IMR-90 (cell line): Measurements from ENCODE around the gene GABBR2. TPM values are rescaled to one million over a fixed set of nuclear protein-coding genes. Genes with fewer than 3 reads are reported as not detected.

Experiments used
- ATAC-seq: fragments of 200-7000 bp; cut with Tn5 transposase; 2 replicates; pipeline ENCODE4 v1.9.1; 2020; ENCODE audit warnings: low read depth, mild to moderate bottlenecking, moderate library complexity
- BruUV-seq: library from RNA; stranded (reverse); fragments of 400-500 nt; replicated peaks from 2 replicates; lab custom pipeline; 2021; lab: Mats Ljungman, UMichigan
- CTCF ChIA-PET: fragments of 300-600 bp; formaldehyde crosslinking; extraction: SDS; loops from one replicate; lab custom pipeline; 2021; ENCODE audit warnings: antibody characterized with exemption; lab: Yijun Ruan, JAX
- POLR2A ChIA-PET: fragments of 300-600 bp; sonication (Branson Sonifier 250); formaldehyde crosslinking; loops from one replicate; lab custom pipeline; 2022; ENCODE audit warnings: antibody characterized with exemption; ENCODE audit not compliant: unreplicated experiment; lab: Charles Lee
- DNase-seq: peaks from one replicate; pipeline ENCODE4 v3.0.0; 2013
- H2AFZ ChIP-seq: replicated peaks from 2 replicates; pipeline ENCODE3; 2013; ENCODE audit warnings: low read length, mild to moderate bottlenecking; ENCODE audit not compliant: poor library complexity
- H2AK5ac ChIP-seq: 2 replicates; pipeline ENCODE4 v1.6.1; 2013; ENCODE audit warnings: low read depth, low read length, inconsistent platforms
- H2AK9ac ChIP-seq: replicated peaks from 2 replicates; pipeline ENCODE3; 2013; ENCODE audit warnings: mild to moderate bottlenecking, low read depth, low read length, moderate library complexity; ENCODE audit not compliant: poor library complexity
- H2BK120ac ChIP-seq: 2 replicates; pipeline ENCODE4 v1.6.1; 2013; ENCODE audit warnings: low read depth, low read length, inconsistent platforms
- H2BK15ac ChIP-seq: 3 replicates; pipeline ENCODE4 v1.6.1; 2013; ENCODE audit warnings: low read depth, low read length, inconsistent platforms
- H2BK20ac ChIP-seq: 2 replicates; pipeline ENCODE4 v1.6.1; 2013; ENCODE audit warnings: low read depth, mild to moderate bottlenecking, inconsistent platforms, low read length, moderate library complexity
- H2BK5ac ChIP-seq: 2 replicates; pipeline ENCODE4 v1.6.1; 2013; ENCODE audit warnings: mild to moderate bottlenecking, low read depth, low read length, inconsistent platforms; ENCODE audit not compliant: poor library complexity, severe bottlenecking
- H3K14ac ChIP-seq: replicated peaks from 2 replicates; pipeline ENCODE4 v1.6.1; 2013; ENCODE audit warnings: low read depth, low read length, inconsistent platforms
- H3K18ac ChIP-seq: 2 replicates; pipeline ENCODE4 v1.6.1; 2013; ENCODE audit warnings: low read depth, low read length, control low read depth
- H3K23ac ChIP-seq: 2 replicates; pipeline ENCODE4 v1.6.1; 2013; ENCODE audit warnings: low read depth, low read length, inconsistent platforms
- H3K27ac ChIP-seq: 2 replicates; pipeline ENCODE4 v1.5.1; 2013; ENCODE audit warnings: mild to moderate bottlenecking, control low read depth, low read length; ENCODE audit not compliant: insufficient read depth
- H3K27me3 ChIP-seq: 2 replicates; pipeline ENCODE4 v1.6.1; 2013; ENCODE audit warnings: low read length; ENCODE audit not compliant: control insufficient read depth, insufficient read depth
- H3K36me3 ChIP-seq: 2 replicates; pipeline ENCODE4 v1.6.1; 2013; ENCODE audit warnings: low read length, mixed read lengths; ENCODE audit not compliant: control insufficient read depth, insufficient read depth
- H3K4ac ChIP-seq: 2 replicates; pipeline ENCODE4 v1.6.1; 2013; ENCODE audit warnings: low read depth, low read length, inconsistent platforms
- H3K4me1 ChIP-seq: 2 replicates; pipeline ENCODE4 v1.6.1; 2013; ENCODE audit warnings: low read length, mixed read lengths; ENCODE audit not compliant: control insufficient read depth, insufficient read depth
- H3K4me2 ChIP-seq: 2 replicates; pipeline ENCODE4 v1.6.1; 2013; ENCODE audit warnings: low read depth, mild to moderate bottlenecking, control low read depth, low read length, moderate library complexity
- H3K4me3 ChIP-seq: 2 replicates; pipeline ENCODE4 v1.5.1; 2013; ENCODE audit warnings: low read depth, mild to moderate bottlenecking, control low read depth, low read length, moderate library complexity; ENCODE audit not compliant: insufficient read depth
- H3K56ac ChIP-seq: 2 replicates; pipeline ENCODE4 v1.6.1; 2013; ENCODE audit warnings: low read length, inconsistent platforms; ENCODE audit not compliant: insufficient read depth; ENCODE audit errors: extremely low read depth
- H3K79me1 ChIP-seq, 2 experiments: 2 replicates each; pipeline ENCODE4 v1.6.1; 2013; ENCODE audit warnings: low read length in 2 of 2, inconsistent platforms in 1 of 2, low read depth in 1 of 2
- H3K9ac ChIP-seq: 2 replicates; pipeline ENCODE4 v1.6.1; 2013; ENCODE audit warnings: low read depth, low read length, control low read depth
- H3K9me1 ChIP-seq: 2 replicates; pipeline ENCODE4 v1.6.1; 2013; ENCODE audit warnings: low read length, inconsistent platforms; ENCODE audit not compliant: insufficient read depth
- H3K9me3 ChIP-seq: 2 replicates; pipeline ENCODE4 v1.6.1; 2013; ENCODE audit warnings: low read length; ENCODE audit not compliant: control insufficient read depth, insufficient read depth
- H4K20me1 ChIP-seq: 2 replicates; pipeline ENCODE4 v1.6.1; 2013; ENCODE audit warnings: low read length, inconsistent platforms; ENCODE audit not compliant: insufficient read depth
- H4K5ac ChIP-seq: 2 replicates; pipeline ENCODE4 v1.6.1; 2013; ENCODE audit warnings: mild to moderate bottlenecking, low read depth, low read length, control low read depth
- H4K8ac ChIP-seq, 2 experiments: 2 replicates each; pipeline ENCODE4 v1.6.1; 2013; ENCODE audit warnings: low read depth in 2 of 2, low read length in 2 of 2, control low read depth in 1 of 2, inconsistent platforms in 1 of 2
- H4K91ac ChIP-seq: 2 replicates; pipeline ENCODE4 v1.6.1; 2013; ENCODE audit warnings: low read depth, low read length, inconsistent platforms; ENCODE audit not compliant: insufficient read depth
- BHLHE40 ChIP-seq: fragments of 150-350 bp; IDR thresholded peaks from 2 replicates; pipeline ENCODE4 v1.6.1; 2016; ENCODE audit warnings: mild to moderate bottlenecking, low read depth, low read length
- CEBPB ChIP-seq: IDR thresholded peaks from 2 replicates; pipeline ENCODE4 v1.6.1; 2012; ENCODE audit warnings: low read depth, low read length, improper control_type of control experiment
- CHD1 ChIP-seq: IDR thresholded peaks from 2 replicates; pipeline ENCODE4 v1.6.1; 2012; ENCODE audit warnings: low read depth, low read length, improper control_type of control experiment
- CTCF ChIP-seq: conservative IDR thresholded peaks from 2 replicates; pipeline ENCODE4 v1.5.1; 2012; ENCODE audit warnings: mild to moderate bottlenecking, low read depth, low read length, improper control_type of control experiment
- ELK1 ChIP-seq: fragments of 150-350 bp; IDR thresholded peaks from 2 replicates; pipeline ENCODE4 v1.6.1; 2016; ENCODE audit warnings: low read depth, mild to moderate bottlenecking, low read length, moderate library complexity, borderline replicate concordance
- FOS ChIP-seq: fragments of 150-350 bp; IDR thresholded peaks from 2 replicates; pipeline ENCODE4 v1.6.1; 2016; ENCODE audit warnings: low read depth, low read length
- MAFK ChIP-seq: IDR thresholded peaks from 2 replicates; pipeline ENCODE4 v1.6.1; 2012; ENCODE audit warnings: low read depth, low read length, improper control_type of control experiment
- MAZ ChIP-seq: IDR thresholded peaks from 2 replicates; pipeline ENCODE4 v1.6.1; 2012; ENCODE audit warnings: low read depth, mild to moderate bottlenecking, low read length, improper control_type of control experiment, moderate library complexity, borderline replicate concordance
- MXI1 ChIP-seq: IDR thresholded peaks from 2 replicates; pipeline ENCODE4 v1.6.1; 2012; ENCODE audit warnings: low read depth, mild to moderate bottlenecking, low read length, moderate library complexity, borderline replicate concordance
- NFE2L2 ChIP-seq: fragments of 150-350 bp; IDR thresholded peaks from 2 replicates; pipeline ENCODE4 v1.6.1; 2016; ENCODE audit warnings: low read depth, mild to moderate bottlenecking, low read length
- POLR2A ChIP-seq: IDR thresholded peaks from 2 replicates; pipeline ENCODE4 v1.6.1; 2012; ENCODE audit warnings: mild to moderate bottlenecking, low read depth, low read length
- RAD21 ChIP-seq: IDR thresholded peaks from 2 replicates; pipeline ENCODE4 v1.6.1; 2012; ENCODE audit warnings: low read length, improper control_type of control experiment
- RCOR1 ChIP-seq: IDR thresholded peaks from 2 replicates; pipeline ENCODE4 v1.6.1; 2012; ENCODE audit warnings: mild to moderate bottlenecking, low read length, improper control_type of control experiment; ENCODE audit not compliant: insufficient replicate concordance
- RFX5 ChIP-seq: IDR thresholded peaks from 2 replicates; pipeline ENCODE4 v1.8.0; 2012; ENCODE audit warnings: low read depth, mild to moderate bottlenecking, low read length, moderate library complexity
- SMC3 ChIP-seq: fragments of 150-350 bp; IDR thresholded peaks from 2 replicates; pipeline ENCODE4 v1.6.1; 2016; ENCODE audit warnings: low read depth, mild to moderate bottlenecking, antibody characterized with exemption, low read length, moderate library complexity
- USF2 ChIP-seq: fragments of 150-350 bp; IDR thresholded peaks from 2 replicates; pipeline ENCODE4 v1.6.1; 2017; ENCODE audit warnings: mild to moderate bottlenecking, antibody characterized with exemption, low read length, low read depth
- WGBS, 2 experiments: methylation state at CpG; one replicate each; pipeline versions ENCODE4 v1.1.5 to v1.1.7; 2013; ENCODE audit warnings: missing lambda C conversion rate in 2 of 2; ENCODE audit not compliant: insufficient read length in 1 of 2; ENCODE audit errors: extremely low coverage in 2 of 2; 5-methylcytosine and 5-hydroxymethylcytosine counted together
- dilution Hi-C: fragments of 300-500 bp; cut with HindIII; formaldehyde crosslinking; loops from one replicate; pipeline ENCODE4 v1.14.3; 2018; ENCODE audit warnings: low sequenced_read_pairs; ENCODE audit not compliant: unreplicated experiment
- in situ Hi-C: fragments of 300-500 bp; cut with MboI; formaldehyde crosslinking; loops from 3 replicates; pipeline ENCODE4 v1.14.3; 2019; ENCODE audit warnings: low sequenced_read_pairs, inconsistent platforms, mixed read lengths
- intact Hi-C: fragments of 100-400 bp; cut with micrococcal nuclease; formaldehyde crosslinking; loops from 2 replicates; pipeline ENCODE4 v1.10.0; 2022
- polyA plus RNA-seq, 3 experiments: library from polyadenylated mRNA; depleted of rRNA; stranded (reverse); fragments of >200 nt; gene quantifications; 2 replicates each; pipeline ENCODE4 v1.2.3, GENCODE V29; 2012; ENCODE audit warnings: low replicate concordance in 1 of 3
- total RNA-seq: library from RNA; depleted of rRNA; stranded (reverse); fragments of >200 nt; gene quantifications from 2 replicates; pipeline ENCODE4 v1.2.3, GENCODE V29; 2012

The GABBR2 gene
- total and polyA plus RNA-seq, 2 of the 4 experiments (the other 2 are of a cell fraction): 14.2 to 20.3 TPM

GRCh38 chr9:98554752-98555151, 154.0 kb downstream of the GABBR2 start:
- H3K9me3 ChIP-seq: no peaks in the 10 kb centered on the region
- peak overlapping the region; percentile 66 for H2AK5ac ChIP-seq
- H2BK20ac ChIP-seq: peak overlapping the region; percentile 22
- no peak overlapping the region for H3K27ac ChIP-seq
- H3K4me1 ChIP-seq: peaks cover 24% of the 10 kb centered on the region
- H2AFZ ChIP-seq: no peak overlapping the region
- 0 out of 2 replicates have a peak overlapping the region, but pooled peaks have one; percentile 24 for H4K91ac ChIP-seq
- WGBS, 2 experiments: no CpG with 5 or more reads among the region's 5 CpGs
- H2BK15ac ChIP-seq: peak overlapping the region; percentile 15; the same call in 1 of the 3 replicates
- ATAC-seq (no peak), DNase-seq (no peak)
- no peak overlapping the region for H4K8ac ChIP-seq
- BruUV-seq: no TSS peak
- no peak overlapping the region for H3K23ac ChIP-seq
- H3K9ac ChIP-seq: no peak overlapping the region
- ChIA-PET CTCF (no interaction called here), POLR2A (no interaction called here)
- H4K5ac ChIP-seq: no peak overlapping the region
- H3K27me3 ChIP-seq: no peaks in the 10 kb centered on the region
- H3K4me3 ChIP-seq: no peak overlapping the region
- no peak overlapping the region for H3K56ac ChIP-seq
- no peak overlapping the region for H3K4me2 ChIP-seq
- H2BK5ac ChIP-seq: no peak overlapping the region
- TF ChIP-seq POLR2A (no peak), ELK1 (no peak), NFE2L2 (no peak), CHD1 (no peak), MXI1 (no peak), CEBPB (no peak), MAZ (no peak), SMC3 (no peak), RAD21 (no peak), CTCF (no peak), USF2 (no peak), RCOR1 (no peak), FOS (no peak), BHLHE40 (no peak), MAFK (no peak), RFX5 (no peak)
- dilution Hi-C loops: no loop called here
- peaks cover 20% of the 10 kb centered on the region for H3K9me1 ChIP-seq
- no peaks in the 10 kb centered on the region for H3K36me3 ChIP-seq
- intact Hi-C loops: loop anchor here (5.0 to 10.0 kb wide), 2 partner anchors 103 to 240 kb away; no protein-coding TSS in a partner anchor
- H4K20me1 ChIP-seq: peaks cover 3% of the 10 kb centered on the region; the same call in 1 of the 2 replicates
- no peak overlapping the region for H3K18ac ChIP-seq
- peaks cover 4 to 37% of the 10 kb centered on the region in 2 experiments; a peak in 3 of 4 replicates for H3K79me1 ChIP-seq
- no peak overlapping the region; the same call in 1 of the 2 replicates for H3K14ac ChIP-seq
- H2AK9ac ChIP-seq: no peak overlapping the region
- H3K4ac ChIP-seq: peak overlapping the region; percentile 58; the same call in 1 of the 2 replicates
- in situ Hi-C loops: no loop called here
- peak overlapping the region; percentile 72; the same call in 1 of the 2 replicates for H2BK120ac ChIP-seq
